CD8-positive, alpha-beta memory T cell (primary cell): ENCODE data around the gene SLC29A3. TPM values are rescaled to one million over a fixed set of nuclear protein-coding genes. Genes with fewer than 3 reads are reported as not detected.

Source experiments
- CTCF ChIA-PET: fragments of 350-600 bp; sonication (Branson Sonifier 250); formaldehyde crosslinking; loops from one replicate; lab custom pipeline; 2021; ENCODE audit warnings: antibody characterized with exemption; lab: Charles Lee
- POLR2A ChIA-PET: fragments of 350-600 bp; sonication (Branson Sonifier 250); formaldehyde crosslinking; loops from one replicate; lab custom pipeline; 2021; ENCODE audit warnings: antibody characterized with exemption; lab: Charles Lee
- DNase-seq, 5 donors: peaks; one replicate each; pipeline versions ENCODE4 v3.0.0 to v3.0.0-alpha.2; 2020 to 2022; ENCODE audit warnings: mixed read lengths in 1 of 5
- H3K27ac ChIP-seq: one replicate; pipeline ENCODE4 v1.7.0; 2013; ENCODE audit warnings: low read depth, mild to moderate bottlenecking, low read length, moderate library complexity
- H3K27me3 ChIP-seq: 2 replicates; pipeline ENCODE4 v1.7.0; 2013; ENCODE audit warnings: low read length, mild to moderate bottlenecking; ENCODE audit not compliant: insufficient read depth, poor library complexity, severe bottlenecking
- H3K36me3 ChIP-seq: 2 replicates; pipeline ENCODE4 v1.7.0; 2013; ENCODE audit warnings: mild to moderate bottlenecking, low read length, moderate library complexity; ENCODE audit not compliant: insufficient read depth
- H3K4me1 ChIP-seq: 2 replicates; pipeline ENCODE4 v1.7.0; 2013; ENCODE audit warnings: mild to moderate bottlenecking, low read length, moderate library complexity; ENCODE audit not compliant: insufficient read depth
- H3K4me3 ChIP-seq: 2 replicates; pipeline ENCODE4 v1.7.0; 2013; ENCODE audit warnings: mild to moderate bottlenecking, low read length
- H3K9me3 ChIP-seq: 2 replicates; pipeline ENCODE4 v1.7.0; 2013; ENCODE audit warnings: mild to moderate bottlenecking, low read length
- H3K27ac Mint-ChIP-seq, 8 donors: one replicate each; pipeline ENCODE4 v1.8.0; 2020 to 2021; ENCODE audit warnings: mixed read lengths in 8 of 8, mild to moderate bottlenecking in 6 of 8, inconsistent platforms in 3 of 8, moderate library complexity in 3 of 8
- H3K27me3 Mint-ChIP-seq, 2 donors: one replicate each; pipeline ENCODE4 v1.8.0; 2020 to 2021; ENCODE audit warnings: mixed read lengths in 2 of 2, mild to moderate bottlenecking in 1 of 2, moderate library complexity in 1 of 2
- H3K36me3 Mint-ChIP-seq, 3 donors: one replicate each; pipeline ENCODE4 v1.8.0; 2020 to 2021; ENCODE audit warnings: mixed read lengths in 3 of 3, inconsistent platforms in 1 of 3, mild to moderate bottlenecking in 1 of 3
- H3K4me1 Mint-ChIP-seq, 3 donors: one replicate each; pipeline ENCODE4 v1.8.0; 2020 to 2021; ENCODE audit warnings: mixed read lengths in 3 of 3, inconsistent platforms in 1 of 3, mild to moderate bottlenecking in 1 of 3
- H3K4me3 Mint-ChIP-seq, 7 donors: one replicate each; pipeline ENCODE4 v1.8.0; 2020 to 2021; ENCODE audit warnings: mixed read lengths in 7 of 7, mild to moderate bottlenecking in 6 of 7, moderate library complexity in 4 of 7, inconsistent platforms in 2 of 7
- H3K9me3 Mint-ChIP-seq, 5 donors: one replicate each; pipeline ENCODE4 v1.8.0; 2020 to 2022; ENCODE audit warnings: mixed read lengths in 5 of 5, mild to moderate bottlenecking in 3 of 5, moderate library complexity in 2 of 5, inconsistent platforms in 1 of 5
- polyA plus RNA-seq: library from polyadenylated mRNA; unstranded; fragments of 300-500 nt; fragmentation: Illumina TruSeq; gene quantifications from one replicate; pipeline ENCODE4 v1.2.3, GENCODE V29; 2021
- total RNA-seq, 2 experiments: library from RNA; stranded (reverse); gene quantifications; one replicate each; pipeline ENCODE4 v1.2.3, GENCODE V29; 2021

Gene SLC29A3
- total and polyA plus RNA-seq, 3 experiments from 2014 or later: 6.0 to 11.0 (median 8.2) TPM

- POLR2A ChIA-PET: no interaction called here
- Histone ChIP-seq H3K27me3 (no peaks in the 10 kb centered on the region), H3K36me3 (no peaks in the 10 kb centered on the region), H3K27ac (no peak overlapping the region), H3K9me3 (no peaks in the 10 kb centered on the region), H3K4me3 (no peak overlapping the region), H3K4me1 (no peaks in the 10 kb centered on the region)
- Mint-ChIP-seq H3K27me3 (peaks cover 0 to 6% of the 10 kb centered on the region in 2 donors), H3K9me3 (no peaks in the 10 kb centered on the region), H3K4me3 (no peak overlapping the region), H3K4me1 (no peaks in the 10 kb centered on the region), H3K36me3 (no peaks in the 10 kb centered on the region), H3K27ac (no peak overlapping the region)
- CTCF ChIA-PET: no interaction called here
- DNase-seq: no peak
Measured at GRCh38 chr10:71287456-71287855, 31.6 kb upstream of the SLC29A3 start.

DNA sequence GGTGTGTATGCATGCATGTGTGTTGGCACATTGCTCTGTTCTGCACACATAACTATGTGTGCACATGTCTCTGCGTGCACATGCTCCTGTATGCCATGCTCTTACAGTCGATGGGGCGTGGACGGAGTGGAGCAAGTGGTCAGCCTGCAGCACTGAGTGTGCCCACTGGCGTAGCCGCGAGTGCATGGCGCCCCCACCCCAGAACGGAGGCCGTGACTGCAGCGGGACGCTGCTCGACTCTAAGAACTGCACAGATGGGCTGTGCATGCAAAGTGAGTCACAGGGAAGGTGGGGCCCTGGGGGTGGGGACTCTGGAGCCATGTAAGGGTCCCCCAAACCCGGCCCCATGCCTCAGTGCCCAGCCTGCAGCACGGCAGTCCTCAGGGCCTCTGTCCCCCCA, 30.6 kb upstream of the SLC29A3 start:
- CTCF ChIA-PET: no interaction called here
- Mint-ChIP-seq H3K27ac (no peak overlapping the region), H3K4me1 (no peaks in the 10 kb centered on the region), H3K27me3 (peaks cover 0 to 5% of the 10 kb centered on the region in 2 donors), H3K36me3 (no peaks in the 10 kb centered on the region), H3K4me3 (no peak overlapping the region), H3K9me3 (no peaks in the 10 kb centered on the region)
- POLR2A ChIA-PET: no interaction called here
- no peak overlapping the region for H3K27ac ChIP-seq
- H3K27me3 ChIP-seq: no peaks in the 10 kb centered on the region
- no peak for DNase-seq
- no peak overlapping the region for H3K4me3 ChIP-seq
- H3K9me3 ChIP-seq: no peaks in the 10 kb centered on the region
- no peaks in the 10 kb centered on the region for H3K4me1 ChIP-seq
- no peaks in the 10 kb centered on the region for H3K36me3 ChIP-seq

GRCh38 chr10:71289421-71290130, 29.5 kb upstream of the SLC29A3 start:
- Histone ChIP-seq H3K27ac (no peak overlapping the region), H3K9me3 (no peaks in the 10 kb centered on the region), H3K27me3 (no peaks in the 10 kb centered on the region), H3K36me3 (no peaks in the 10 kb centered on the region), H3K4me3 (no peak overlapping the region), H3K4me1 (no peaks in the 10 kb centered on the region)
- CTCF ChIA-PET: interaction anchor here (0.7 kb wide), 1 partner anchor 87 kb away, joined by 3 read pairs; no protein-coding TSS in a partner anchor
- POLR2A ChIA-PET: no interaction called here
- peaks cover 0 to 5% of the 10 kb centered on the region in 2 donors for H3K27me3 Mint-ChIP-seq
- no peaks in the 10 kb centered on the region for H3K36me3 Mint-ChIP-seq
- H3K27ac Mint-ChIP-seq: no peak overlapping the region
- H3K4me1 Mint-ChIP-seq: no peaks in the 10 kb centered on the region
- H3K9me3 Mint-ChIP-seq: no peaks in the 10 kb centered on the region
- H3K4me3 Mint-ChIP-seq: no peak overlapping the region
- DNase-seq: no peak

- no peak overlapping the region for H3K4me3 Mint-ChIP-seq
- POLR2A ChIA-PET: no interaction called here
- no peaks in the 10 kb centered on the region for H3K27me3 ChIP-seq
- CTCF ChIA-PET: no interaction called here
- H3K9me3 ChIP-seq: no peaks in the 10 kb centered on the region
- H3K9me3 Mint-ChIP-seq: no peaks in the 10 kb centered on the region
- no peak overlapping the region for H3K4me3 ChIP-seq
- no peaks in the 10 kb centered on the region for H3K36me3 ChIP-seq
- H3K27me3 Mint-ChIP-seq: peaks cover 3 to 7% of the 10 kb centered on the region in 2 donors
- no peaks in the 10 kb centered on the region for H3K4me1 Mint-ChIP-seq
- H3K27ac ChIP-seq: no peak overlapping the region
- no peak for DNase-seq
- no peaks in the 10 kb centered on the region for H3K36me3 Mint-ChIP-seq
- H3K27ac Mint-ChIP-seq: no peak overlapping the region
- no peaks in the 10 kb centered on the region for H3K4me1 ChIP-seq
Measured at GRCh38 chr10:71290331-71290730, 28.7 kb upstream of the SLC29A3 start.

DNA sequence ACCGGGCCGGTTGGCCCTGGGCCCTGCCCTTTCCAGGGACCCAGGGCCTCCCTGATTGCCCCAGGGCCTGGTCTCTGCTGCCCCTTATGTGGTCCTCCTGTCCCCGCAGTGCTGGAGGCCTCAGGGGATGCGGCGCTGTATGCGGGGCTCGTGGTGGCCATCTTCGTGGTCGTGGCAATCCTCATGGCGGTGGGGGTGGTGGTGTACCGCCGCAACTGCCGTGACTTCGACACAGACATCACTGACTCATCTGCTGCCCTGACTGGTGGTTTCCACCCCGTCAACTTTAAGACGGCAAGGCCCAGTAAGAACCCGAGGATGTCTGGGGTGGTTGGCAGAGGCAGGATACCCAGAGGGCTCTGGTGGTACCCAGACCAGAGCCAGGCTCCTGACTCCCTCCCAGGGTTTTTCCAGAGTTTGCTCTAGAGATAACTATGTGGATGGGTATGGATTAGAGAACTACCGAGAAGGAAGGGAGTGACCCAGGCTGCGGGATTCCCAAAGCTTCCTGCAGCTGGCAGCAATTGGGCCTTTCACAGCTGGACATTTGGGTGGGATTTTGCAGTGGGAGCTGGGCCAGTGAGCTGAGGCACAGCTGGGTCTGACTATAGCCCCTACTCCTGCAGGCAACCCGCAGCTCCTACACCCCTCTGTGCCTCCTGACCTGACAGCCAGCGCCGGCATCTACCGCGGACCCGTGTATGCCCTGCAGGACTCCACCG, 28.1 kb upstream of the SLC29A3 start:
- no peaks in the 10 kb centered on the region for H3K36me3 ChIP-seq
- Mint-ChIP-seq H3K36me3 (no peaks in the 10 kb centered on the region), H3K27ac (no peak overlapping the region), H3K9me3 (no peaks in the 10 kb centered on the region), H3K4me3 (no peak overlapping the region), H3K27me3 (peaks cover 8% of the 10 kb centered on the region in 2 donors), H3K4me1 (no peaks in the 10 kb centered on the region)
- H3K9me3 ChIP-seq: no peaks in the 10 kb centered on the region
- H3K27ac ChIP-seq: no peak overlapping the region
- H3K27me3 ChIP-seq: no peaks in the 10 kb centered on the region
- ChIA-PET CTCF (no interaction called here), POLR2A (no interaction called here)
- DNase-seq: no peak
- no peak overlapping the region for H3K4me3 ChIP-seq
- H3K4me1 ChIP-seq: no peaks in the 10 kb centered on the region

DNA sequence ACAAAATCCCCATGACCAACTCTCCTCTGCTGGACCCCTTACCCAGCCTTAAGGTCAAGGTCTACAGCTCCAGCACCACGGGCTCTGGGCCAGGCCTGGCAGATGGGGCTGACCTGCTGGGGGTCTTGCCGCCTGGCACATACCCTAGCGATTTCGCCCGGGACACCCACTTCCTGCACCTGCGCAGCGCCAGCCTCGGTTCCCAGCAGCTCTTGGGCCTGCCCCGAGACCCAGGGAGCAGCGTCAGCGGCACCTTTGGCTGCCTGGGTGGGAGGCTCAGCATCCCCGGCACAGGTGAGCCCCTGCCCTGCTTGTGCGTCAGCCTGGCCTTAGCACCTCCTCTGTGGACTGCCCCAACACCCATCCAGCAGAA, 27.5 kb upstream of the SLC29A3 start:
- H3K27me3 ChIP-seq: no peaks in the 10 kb centered on the region
- Mint-ChIP-seq H3K27me3 (peaks cover 12% of the 10 kb centered on the region in 2 donors), H3K27ac (no peak overlapping the region), H3K4me3 (no peak overlapping the region), H3K9me3 (no peaks in the 10 kb centered on the region), H3K4me1 (no peaks in the 10 kb centered on the region), H3K36me3 (no peaks in the 10 kb centered on the region)
- H3K4me3 ChIP-seq: no peak overlapping the region
- H3K4me1 ChIP-seq: no peaks in the 10 kb centered on the region
- CTCF ChIA-PET: no interaction called here
- DNase-seq: no peak
- H3K36me3 ChIP-seq: no peaks in the 10 kb centered on the region
- H3K27ac ChIP-seq: no peak overlapping the region
- H3K9me3 ChIP-seq: no peaks in the 10 kb centered on the region
- POLR2A ChIA-PET: no interaction called here

DNA sequence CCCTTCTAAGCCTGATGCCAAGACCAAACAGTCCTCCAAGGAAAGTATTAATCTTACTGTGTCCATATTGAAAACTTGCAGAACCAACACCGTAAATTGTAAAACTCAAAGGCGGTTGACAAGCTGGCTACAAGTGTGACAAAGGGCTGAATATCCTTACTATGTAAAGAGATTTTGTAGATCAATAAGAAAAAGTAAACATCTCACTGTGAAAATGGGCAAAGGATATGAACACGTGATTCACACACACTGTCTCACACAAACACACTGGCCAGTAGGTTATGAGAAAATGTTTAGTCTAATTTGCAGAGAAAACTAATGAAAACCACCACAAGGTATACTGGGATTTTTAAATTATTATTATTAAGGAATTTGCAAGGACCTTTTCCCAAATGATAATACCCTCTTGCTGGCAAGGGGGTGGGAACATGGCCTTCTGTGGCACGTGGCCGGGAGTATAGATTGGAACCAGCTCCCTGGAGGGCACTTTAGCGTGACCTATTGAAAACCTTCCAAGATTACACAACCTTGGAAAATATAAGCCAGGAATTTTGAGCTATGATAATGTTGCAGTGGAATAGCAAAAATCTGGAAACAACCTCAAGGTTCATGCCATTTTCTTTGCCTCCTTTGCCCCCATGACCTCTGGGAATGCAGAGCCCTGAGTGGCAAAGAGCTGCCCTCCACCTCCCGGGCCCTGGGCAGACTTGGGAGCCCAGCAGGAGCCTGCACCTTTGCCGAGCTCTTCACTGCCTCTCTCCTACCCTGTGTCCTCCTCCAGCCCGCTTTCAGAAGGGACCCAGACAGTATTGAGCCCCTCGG, 26.2 kb upstream of the SLC29A3 start:
- ChIA-PET POLR2A (no interaction called here), CTCF (interaction anchor here (1.1 to 1.6 kb wide), 2 partner anchors 22 to 603 kb away, joined by 3 to 4 read pairs; no protein-coding TSS in a partner anchor)
- Mint-ChIP-seq H3K9me3 (no peaks in the 10 kb centered on the region), H3K27me3 (peaks cover 11 to 13% of the 10 kb centered on the region in 2 donors), H3K4me1 (no peaks in the 10 kb centered on the region), H3K27ac (no peak overlapping the region), H3K36me3 (no peaks in the 10 kb centered on the region), H3K4me3 (no peak overlapping the region)
- Histone ChIP-seq H3K27ac (no peak overlapping the region), H3K27me3 (no peaks in the 10 kb centered on the region), H3K4me3 (no peak overlapping the region), H3K9me3 (no peaks in the 10 kb centered on the region), H3K4me1 (no peaks in the 10 kb centered on the region), H3K36me3 (no peaks in the 10 kb centered on the region)
- DNase-seq: no peak
